CD4-positive, alpha-beta T cell (primary cell): ENCODE data around the gene ZNF135. TPM values are rescaled to one million over a fixed set of nuclear protein-coding genes. Genes with fewer than 3 reads are reported as not detected.

ENCODE experiments used
- ATAC-seq: fragments of 200-7000 bp; cut with Tn5 transposase; one replicate; pipeline ENCODE4 v1.10.0; 2022; ENCODE audit warnings: mild to moderate bottlenecking; ENCODE audit not compliant: poor library complexity
- CTCF ChIA-PET: fragments of 350-600 bp; sonication (Branson Sonifier 250); formaldehyde crosslinking; loops from one replicate; lab custom pipeline; 2021; ENCODE audit warnings: antibody characterized with exemption, inconsistent platforms; lab: Charles Lee
- POLR2A ChIA-PET: fragments of 350-600 bp; sonication (Branson Sonifier 250); formaldehyde crosslinking; loops from one replicate; lab custom pipeline; 2021; ENCODE audit warnings: antibody characterized with exemption, inconsistent platforms; lab: Charles Lee
- DNase-seq, 14 experiments: peaks; one replicate each; pipeline ENCODE4 v3.0.0-alpha.2; 2013 to 2020; ENCODE audit warnings: mixed read lengths in 2 of 14
- H3K27ac ChIP-seq, 2 donors: one replicate each; pipeline versions ENCODE4 v1.5.1 to v1.7.0; 2013; ENCODE audit warnings: low read length in 2 of 2, low read depth in 1 of 2, mild to moderate bottlenecking in 1 of 2
- H3K27me3 ChIP-seq, 2 experiments: 1 replicate in 1 of 2; 2 replicates in 1 of 2; pipeline versions ENCODE4 v1.6.1 to v1.7.0; 2013; ENCODE audit warnings: low read length in 2 of 2, control low read depth in 1 of 2, mild to moderate bottlenecking in 1 of 2, moderate library complexity in 1 of 2; ENCODE audit not compliant: insufficient read depth in 2 of 2, control insufficient read depth in 1 of 2
- H3K36me3 ChIP-seq: one replicate; pipeline ENCODE4 v1.6.1; 2013; ENCODE audit warnings: low read length, control low read depth; ENCODE audit not compliant: insufficient read depth
- H3K4me1 ChIP-seq: one replicate; pipeline ENCODE4 v1.6.1; 2013; ENCODE audit warnings: low read length, control low read depth; ENCODE audit not compliant: insufficient read depth
- H3K4me3 ChIP-seq: one replicate; pipeline ENCODE4 v1.5.1; 2013; ENCODE audit warnings: mild to moderate bottlenecking, low read length, moderate library complexity
- H3K9me3 ChIP-seq, 2 experiments: 1 replicate in 1 of 2; 2 replicates in 1 of 2; pipeline versions ENCODE4 v1.6.1 to v1.7.0; 2013; ENCODE audit warnings: low read length in 2 of 2, mild to moderate bottlenecking in 2 of 2, control low read depth in 1 of 2, moderate library complexity in 1 of 2; ENCODE audit not compliant: control insufficient read depth in 1 of 2, insufficient read depth in 1 of 2
- H3K27ac Mint-ChIP-seq: one replicate; pipeline ENCODE4 v1.8.0; 2020; ENCODE audit warnings: mixed read lengths
- H3K27me3 Mint-ChIP-seq: one replicate; pipeline ENCODE4 v1.8.0; 2021; ENCODE audit warnings: mixed read lengths
- H3K36me3 Mint-ChIP-seq: one replicate; pipeline ENCODE4 v1.8.0; 2021; ENCODE audit warnings: low read depth, mixed read lengths
- H3K4me1 Mint-ChIP-seq: one replicate; pipeline ENCODE4 v1.8.0; 2021; ENCODE audit warnings: low read depth, mixed read lengths
- H3K4me3 Mint-ChIP-seq: one replicate; pipeline ENCODE4 v1.8.0; 2020; ENCODE audit warnings: mild to moderate bottlenecking, mixed read lengths
- H3K9me3 Mint-ChIP-seq: one replicate; pipeline ENCODE4 v1.8.0; 2020; ENCODE audit warnings: mixed read lengths
- CTCF ChIP-seq: fragments of 200-600 bp; IDR thresholded peaks from one replicate; pipeline ENCODE4 v1.8.0; 2022; ENCODE audit warnings: antibody characterized with exemption, mild to moderate bottlenecking
- intact Hi-C, 2 experiments: fragments of 100-400 bp; cut with DNase I in 1 of 2; cut with micrococcal nuclease in 1 of 2; formaldehyde crosslinking; loops; one replicate each; pipeline versions ENCODE4 v1.15.1 to v1.9.0; 2023 to 2025; cut with DNase I, micrococcal nuclease
- total RNA-seq, 174 experiments: library from RNA in 2 of 174; stranded (reverse) in 2 of 174; gene quantifications; one replicate each; pipeline ENCODE4 v1.2.3 and lab custom pipeline; 2021 to 2026

The ZNF135 gene
- total RNA-seq, 2 experiments from 2014 or later = 1.2 to 1.4 TPM

- H3K9me3 ChIP-seq = peaks cover 75 to 95% of the 10 kb centered on the region in 2 experiments
- no peak for TF ChIP-seq CTCF
- H3K36me3 ChIP-seq = peaks cover 8% of the 10 kb centered on the region
- ChIA-PET POLR2A (no interaction called here), CTCF (no interaction called here)
- H3K27ac ChIP-seq = no peak overlapping the region
- H3K4me1 ChIP-seq = no peaks in the 10 kb centered on the region
- H3K27me3 ChIP-seq = no peaks in the 10 kb centered on the region
- ATAC-seq (no peak), DNase-seq (no peak)
- Mint-ChIP-seq H3K36me3 (peaks cover 75% of the 10 kb centered on the region), H3K27ac (no peak overlapping the region), H3K27me3 (no peaks in the 10 kb centered on the region), H3K9me3 (peaks cover 16% of the 10 kb centered on the region), H3K4me1 (no peaks in the 10 kb centered on the region), H3K4me3 (no peak overlapping the region)
- H3K4me3 ChIP-seq = no peak overlapping the region
- intact Hi-C loops = no loop called here
Measured at GRCh38 chr19:58083021-58083420, 23.9 kb downstream of the ZNF135 start.

- intact Hi-C loops = no loop called here
- POLR2A ChIA-PET = no interaction called here
- Mint-ChIP-seq H3K4me3 (no peak overlapping the region), H3K27me3 (no peaks in the 10 kb centered on the region), H3K4me1 (no peaks in the 10 kb centered on the region), H3K36me3 (peaks cover 76% of the 10 kb centered on the region), H3K27ac (no peak overlapping the region), H3K9me3 (peaks cover 16% of the 10 kb centered on the region)
- Histone ChIP-seq H3K4me1 (no peaks in the 10 kb centered on the region), H3K4me3 (no peak overlapping the region), H3K27me3 (no peaks in the 10 kb centered on the region), H3K36me3 (peaks cover 8% of the 10 kb centered on the region), H3K9me3 (peaks cover 77 to 94% of the 10 kb centered on the region in 2 experiments), H3K27ac (no peak overlapping the region)
- no peak for DNase-seq
- no peak for ATAC-seq
- CTCF ChIA-PET = no interaction called here
- TF ChIP-seq CTCF = no peak
Measured at GRCh38 chr19:58084596-58085347, 25.7 kb downstream of the ZNF135 start.

GRCh38 chr19:58085348-58085875, 26.3 kb downstream of the ZNF135 start:
- Mint-ChIP-seq H3K27ac (no peak overlapping the region), H3K4me3 (no peak overlapping the region), H3K9me3 (peaks cover 12% of the 10 kb centered on the region), H3K27me3 (no peaks in the 10 kb centered on the region), H3K4me1 (no peaks in the 10 kb centered on the region), H3K36me3 (peaks cover 75% of the 10 kb centered on the region)
- H3K27me3 ChIP-seq = no peaks in the 10 kb centered on the region
- no peak overlapping the region for H3K4me3 ChIP-seq
- POLR2A ChIA-PET = no interaction called here
- no peaks in the 10 kb centered on the region for H3K4me1 ChIP-seq
- ATAC-seq (no peak), DNase-seq (no peak)
- peaks cover 77 to 94% of the 10 kb centered on the region in 2 experiments for H3K9me3 ChIP-seq
- H3K27ac ChIP-seq = no peak overlapping the region
- CTCF ChIA-PET = no interaction called here
- peaks cover 8% of the 10 kb centered on the region for H3K36me3 ChIP-seq
- TF ChIP-seq CTCF = no peak
- intact Hi-C loops = no loop called here
